ENCODE data around the gene CXCL11. TPM values are rescaled to one million over a fixed set of nuclear protein-coding genes. Genes with fewer than 3 reads are reported as not detected.
A peak's percentile ranks its signal among the peaks of the same experiment; 100 is the strongest.
"Not testable (repeated sequence)": the region's sequence is repeated elsewhere in the genome, so short reads cannot be mapped to it uniquely, and the experiment has no call there.

Gene CXCL11
- total RNA-seq, 2 experiments from 2014 or later = not detected

GRCh38 chr4:76042241-76042998 is 6.5 kb upstream of the CXCL11 start:
- not testable (repeated sequence) for H3K4me3 Mint-ChIP-seq, DNase-seq

DNA sequence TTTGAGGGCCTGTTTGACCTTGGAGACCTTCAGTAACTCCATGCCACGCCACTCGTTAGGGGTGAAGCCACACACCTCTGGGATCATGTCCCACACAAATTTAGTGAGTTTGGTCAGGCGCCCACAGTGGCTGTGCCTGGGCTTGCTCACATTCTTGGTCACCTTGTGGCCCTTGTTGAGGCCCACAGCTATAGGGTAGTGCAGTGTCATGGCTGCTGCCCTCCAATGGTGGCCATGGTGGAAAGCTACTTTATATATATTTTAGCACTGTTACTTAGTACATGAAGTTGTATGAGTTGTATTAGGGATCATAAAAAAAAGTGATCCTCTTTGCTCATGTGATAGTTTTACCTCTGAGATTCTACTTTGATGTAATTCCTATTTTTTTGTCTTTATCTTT is 985 bp upstream of the CXCL11 start:
- Mint-ChIP-seq H3K36me3 (ENCODE audit: low read depth) (no peaks in the 10 kb centered on the region), H3K27ac (no peak overlapping the region), H3K27me3 (ENCODE audit: low read depth) (peaks cover 4% of the 10 kb centered on the region), H3K4me1 (ENCODE audit: low read depth) (peaks cover 4% of the 10 kb centered on the region), H3K9me3 (no peaks in the 10 kb centered on the region), H3K4me3 (no peak overlapping the region)
- CTCF ChIA-PET = interaction anchor here (0.7 to 1.9 kb wide), 4 partner anchors 10 to 455 kb away, joined by 3 to 4 read pairs (median 4); no protein-coding TSS in a partner anchor
- intact Hi-C loops (cut with micrococcal nuclease) = no loop called here
- DNase-seq = no peak

More at GRCh38 chr4:76042241-76042998, 6.5 kb upstream of the CXCL11 start:
- H3K9me3 Mint-ChIP-seq; H3K27ac Mint-ChIP-seq; H3K27me3 Mint-ChIP-seq (ENCODE audit: low read depth); H3K36me3 Mint-ChIP-seq (ENCODE audit: low read depth): not testable (repeated sequence)
- CTCF ChIA-PET = interaction anchor here (1.1 kb wide), 1 partner anchor 48 kb away, joined by 4 read pairs; no protein-coding TSS in a partner anchor
- intact Hi-C loops (cut with micrococcal nuclease) = loop anchor here (1.0 kb wide), 4 partner anchors 14 to 30 kb away; partner anchors contain the start of gene CXCL10
- H3K4me1 Mint-ChIP-seq (ENCODE audit: low read depth) = peaks cover 13% of the 10 kb centered on the region

DNA sequence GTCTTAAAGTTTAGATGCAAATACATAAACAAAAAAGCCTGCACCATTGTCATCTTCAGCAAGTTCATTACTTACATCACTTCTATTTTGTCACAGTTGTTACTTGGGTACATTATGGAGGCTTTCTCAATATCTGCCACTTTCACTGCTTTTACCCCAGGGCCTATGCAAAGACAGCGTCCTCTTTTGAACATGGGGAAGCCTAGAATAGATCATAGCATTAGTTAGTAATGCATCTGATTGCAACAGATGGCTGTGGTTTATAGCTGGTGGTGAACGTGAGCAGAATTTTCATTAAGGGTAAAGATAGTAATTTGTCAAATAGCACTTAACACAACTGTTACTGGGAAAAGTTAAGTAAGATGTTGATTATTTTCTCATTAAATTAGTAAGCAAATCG is 729 bp downstream of the CXCL11 start:
- Mint-ChIP-seq H3K4me3 (no peak overlapping the region), H3K27me3 (ENCODE audit: low read depth) (peaks cover 3% of the 10 kb centered on the region), H3K9me3 (no peaks in the 10 kb centered on the region), H3K4me1 (ENCODE audit: low read depth) (no peaks in the 10 kb centered on the region), H3K27ac (no peak overlapping the region), H3K36me3 (ENCODE audit: low read depth) (no peaks in the 10 kb centered on the region)
- intact Hi-C loops (cut with micrococcal nuclease) = no loop called here
- CTCF ChIA-PET = interaction anchor here (1.3 to 1.5 kb wide), 2 partner anchors 16 to 36 kb away, joined by 3 to 4 read pairs; no protein-coding TSS in a partner anchor
- no peak for DNase-seq

DNA sequence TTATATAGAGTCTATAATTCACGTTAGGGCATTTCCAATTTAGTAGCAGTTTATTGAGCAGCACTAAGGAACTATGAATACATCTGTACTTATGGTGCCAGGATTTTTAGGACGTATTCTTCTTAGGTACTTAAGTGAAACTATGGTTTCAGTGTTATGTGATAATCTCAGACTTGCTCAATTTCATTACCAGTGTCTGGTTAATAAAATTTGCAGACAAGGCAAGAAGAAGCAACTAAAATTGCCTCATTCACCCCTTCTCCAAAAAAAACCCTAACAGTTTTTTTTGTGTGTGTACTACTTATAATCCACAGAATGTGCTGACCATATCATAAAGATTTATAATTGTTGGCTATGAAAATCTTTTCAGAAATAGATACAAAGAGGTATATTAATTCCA is 6.6 kb downstream of the CXCL11 start:
- DNase-seq = no peak
- H3K36me3 Mint-ChIP-seq (ENCODE audit: low read depth) = no peaks in the 10 kb centered on the region
- H3K9me3 Mint-ChIP-seq = no peaks in the 10 kb centered on the region
- intact Hi-C loops (cut with micrococcal nuclease) = no loop called here
- peaks cover 5% of the 10 kb centered on the region for H3K27me3 Mint-ChIP-seq (ENCODE audit: low read depth)
- CTCF ChIA-PET = no interaction called here
- H3K4me1 Mint-ChIP-seq (ENCODE audit: low read depth) = peaks cover 21% of the 10 kb centered on the region
- H3K27ac Mint-ChIP-seq = no peak overlapping the region
- no peak overlapping the region for H3K4me3 Mint-ChIP-seq

DNA sequence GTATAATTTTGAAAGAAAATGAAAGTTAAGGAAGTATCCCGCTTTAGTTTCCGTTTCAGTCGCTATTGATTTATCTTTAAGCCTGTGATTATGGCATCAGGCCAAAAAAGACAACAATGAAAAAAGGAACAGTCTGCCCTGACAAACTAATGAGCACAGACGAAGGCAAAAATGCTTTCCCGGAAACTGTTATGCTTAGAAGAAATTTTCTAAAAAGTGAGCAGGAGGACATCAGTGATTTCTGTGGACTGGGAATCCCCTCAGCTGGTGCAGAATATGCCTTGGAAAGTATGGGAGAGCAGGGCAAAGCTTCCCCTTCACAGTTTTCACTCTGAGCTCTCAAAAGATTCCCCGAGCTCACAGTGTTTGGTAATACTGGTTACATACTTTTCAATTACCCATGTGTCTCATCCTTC is 7.5 kb downstream of the CXCL11 start:
- Mint-ChIP-seq H3K27ac (no peak overlapping the region), H3K36me3 (ENCODE audit: low read depth) (no peaks in the 10 kb centered on the region), H3K27me3 (ENCODE audit: low read depth) (peaks cover 5% of the 10 kb centered on the region), H3K4me3 (peak overlapping the region; percentile 4), H3K4me1 (ENCODE audit: low read depth) (peaks cover 31% of the 10 kb centered on the region), H3K9me3 (no peaks in the 10 kb centered on the region)
- CTCF ChIA-PET = no interaction called here
- intact Hi-C loops (cut with micrococcal nuclease) = loop anchor here (1.0 kb wide), 1 partner anchor 14 kb away; no protein-coding TSS in a partner anchor
- DNase-seq = no peak

GRCh38 chr4:76024065-76024464 is 11.8 kb downstream of the CXCL11 start:
- no peak for DNase-seq
- H3K27me3 Mint-ChIP-seq (ENCODE audit: low read depth) = peaks cover 8% of the 10 kb centered on the region
- no peaks in the 10 kb centered on the region for H3K9me3 Mint-ChIP-seq
- H3K36me3 Mint-ChIP-seq (ENCODE audit: low read depth) = no peaks in the 10 kb centered on the region
- no peak overlapping the region for H3K4me3 Mint-ChIP-seq
- peaks cover 34% of the 10 kb centered on the region for H3K4me1 Mint-ChIP-seq (ENCODE audit: low read depth)
- CTCF ChIA-PET = interaction anchor here (0.6 to 1.4 kb wide), 4 partner anchors 26 to 50 kb away, joined by 3 to 9 read pairs (median 4); no protein-coding TSS in a partner anchor
- no peak overlapping the region for H3K27ac Mint-ChIP-seq
- intact Hi-C loops (cut with micrococcal nuclease) = loop anchor here (1.0 kb wide), 2 partner anchors 12 to 34 kb away; no protein-coding TSS in a partner anchor

- CTCF ChIA-PET = interaction anchor here (1.4 kb wide), 1 partner anchor 28 kb away, joined by 9 read pairs; no protein-coding TSS in a partner anchor
- no peaks in the 10 kb centered on the region for H3K36me3 Mint-ChIP-seq (ENCODE audit: low read depth)
- no peak for DNase-seq
- intact Hi-C loops (cut with micrococcal nuclease) = loop anchor here (1.0 kb wide), 1 partner anchor 19 kb away; no protein-coding TSS in a partner anchor
- no peak within 1 kb of the TSS for H3K27ac Mint-ChIP-seq
- no peak within 1 kb of the TSS for H3K4me3 Mint-ChIP-seq
- H3K27me3 Mint-ChIP-seq (ENCODE audit: low read depth) = peaks cover 8% of the 10 kb centered on the region
- no peaks in the 10 kb centered on the region for H3K9me3 Mint-ChIP-seq
- peaks cover 30% of the 10 kb centered on the region for H3K4me1 Mint-ChIP-seq (ENCODE audit: low read depth)
These were observed 12.5 kb downstream of the CXCL11 start, which contains the start of gene CXCL10 for GRCh38 chr4:76023389-76023788. Gene CXCL10, minus strand, starts transcription at chr4:76023497. Its CDS starts 66 bp downstream, at chr4:76023431.

DNA sequence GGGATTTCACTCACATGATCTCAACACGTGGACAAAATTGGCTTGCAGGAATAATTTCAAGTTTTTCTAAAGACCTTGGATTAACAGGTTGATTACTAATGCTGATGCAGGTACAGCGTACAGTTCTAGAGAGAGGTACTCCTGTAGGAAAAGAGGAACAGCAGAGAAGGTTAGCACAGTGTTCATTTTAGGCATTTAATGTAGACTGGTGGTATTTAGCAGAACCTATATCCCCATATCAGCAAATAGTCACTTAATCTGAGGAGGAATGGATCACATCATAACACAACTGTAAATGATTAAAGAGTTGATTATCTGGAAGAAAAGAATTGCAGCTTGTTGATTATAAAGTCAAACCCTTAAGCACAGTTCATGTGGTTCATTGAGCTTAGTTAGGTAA is 13.2 kb downstream of the CXCL11 start:
- Mint-ChIP-seq H3K4me3 (no peak overlapping the region), H3K9me3 (no peaks in the 10 kb centered on the region), H3K27me3 (ENCODE audit: low read depth) (peaks cover 8% of the 10 kb centered on the region), H3K4me1 (ENCODE audit: low read depth) (peaks cover 24% of the 10 kb centered on the region), H3K36me3 (ENCODE audit: low read depth) (no peaks in the 10 kb centered on the region), H3K27ac (no peak overlapping the region)
- intact Hi-C loops (cut with micrococcal nuclease) = loop anchor here (1.0 kb wide), 1 partner anchor 20 kb away; no protein-coding TSS in a partner anchor
- DNase-seq = no peak
- CTCF ChIA-PET = no interaction called here

- intact Hi-C loops (cut with micrococcal nuclease) = no loop called here
- Mint-ChIP-seq H3K9me3 (no peaks in the 10 kb centered on the region), H3K36me3 (ENCODE audit: low read depth) (no peaks in the 10 kb centered on the region), H3K4me1 (ENCODE audit: low read depth) (peaks cover 24% of the 10 kb centered on the region), H3K27ac (no peak overlapping the region), H3K27me3 (ENCODE audit: low read depth) (peaks cover 8% of the 10 kb centered on the region), H3K4me3 (no peak overlapping the region)
- CTCF ChIA-PET = interaction anchor here (1.6 kb wide), 1 partner anchor 22 kb away, joined by 4 read pairs; no protein-coding TSS in a partner anchor
- no peak for DNase-seq
These were observed 13.8 kb downstream of the CXCL11 start for GRCh38 chr4:76022031-76022430.

DNA sequence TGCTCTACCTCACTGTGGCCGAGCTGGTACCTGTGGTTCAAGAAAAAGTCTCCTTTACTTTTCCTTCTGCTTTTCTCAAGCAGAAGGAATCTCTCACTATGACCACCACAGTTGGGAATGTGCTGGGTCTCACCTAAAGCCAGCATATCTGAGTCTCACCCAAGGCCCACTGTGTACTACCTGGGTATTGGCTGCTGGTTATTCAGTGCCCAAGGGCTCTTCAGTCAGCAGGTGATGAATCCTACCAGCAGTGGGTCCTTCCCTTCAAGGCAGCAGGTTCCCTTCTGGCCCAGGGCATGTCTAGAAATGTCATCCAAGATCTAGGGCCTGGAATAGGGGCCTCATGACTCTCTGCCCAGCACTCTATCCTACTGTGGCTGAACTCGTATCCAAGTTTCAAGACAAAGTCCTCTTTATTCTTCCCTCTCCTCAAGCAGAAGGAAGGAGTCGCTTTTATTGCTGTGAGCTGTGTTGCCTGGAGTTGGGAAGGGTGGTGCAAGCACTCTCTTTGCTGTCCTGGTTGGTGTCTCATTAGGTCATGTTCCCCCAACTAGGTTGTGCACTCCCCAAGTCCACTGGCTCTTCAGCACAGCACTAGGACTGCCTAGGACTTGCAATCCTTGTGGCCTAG is 18.7 kb downstream of the CXCL11 start:
- Mint-ChIP-seq H3K9me3 (no peaks in the 10 kb centered on the region), H3K36me3 (ENCODE audit: low read depth) (no peaks in the 10 kb centered on the region), H3K27ac (no peak overlapping the region), H3K4me1 (ENCODE audit: low read depth) (peaks cover 3% of the 10 kb centered on the region), H3K4me3 (no peak overlapping the region), H3K27me3 (ENCODE audit: low read depth) (peaks cover 7% of the 10 kb centered on the region)
- intact Hi-C loops (cut with micrococcal nuclease) = no loop called here
- DNase-seq = no peak
- CTCF ChIA-PET = no interaction called here

DNA sequence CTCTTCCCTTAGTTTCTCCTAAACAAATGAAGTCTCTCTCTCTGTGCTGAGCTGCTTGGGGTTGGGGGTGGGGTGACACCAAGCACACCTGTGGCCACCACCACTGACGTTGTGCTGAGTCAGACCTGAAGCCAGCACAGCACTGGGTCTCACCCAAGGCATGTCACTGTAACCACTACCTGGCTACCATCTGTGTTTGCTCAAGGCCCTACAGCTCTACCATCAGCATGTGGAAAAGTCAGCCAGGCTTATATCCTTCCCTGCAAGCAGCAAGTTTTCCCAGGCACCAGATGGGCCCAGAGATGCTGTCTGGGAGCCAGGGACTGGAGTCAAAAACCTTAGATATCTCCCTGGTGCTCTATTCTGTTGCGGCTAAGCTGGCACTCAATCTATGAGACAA is 19.5 kb downstream of the CXCL11 start:
- H3K9me3 Mint-ChIP-seq = no peaks in the 10 kb centered on the region
- no peaks in the 10 kb centered on the region for H3K36me3 Mint-ChIP-seq (ENCODE audit: low read depth)
- H3K4me3 Mint-ChIP-seq = no peak overlapping the region
- DNase-seq = peak; percentile 40
- CTCF ChIA-PET = no interaction called here
- intact Hi-C loops (cut with micrococcal nuclease) = no loop called here
- H3K4me1 Mint-ChIP-seq (ENCODE audit: low read depth) = peaks cover 6% of the 10 kb centered on the region
- peaks cover 4% of the 10 kb centered on the region for H3K27me3 Mint-ChIP-seq (ENCODE audit: low read depth)
- H3K27ac Mint-ChIP-seq = no peak overlapping the region

GRCh38 chr4:76013540-76013939 is 22.3 kb downstream of the CXCL11 start:
- CTCF ChIA-PET = no interaction called here
- Mint-ChIP-seq H3K4me3 (no peak overlapping the region), H3K27ac (no peak overlapping the region), H3K9me3 (no peaks in the 10 kb centered on the region), H3K36me3 (ENCODE audit: low read depth) (no peaks in the 10 kb centered on the region), H3K4me1 (ENCODE audit: low read depth) (peaks cover 6% of the 10 kb centered on the region), H3K27me3 (ENCODE audit: low read depth) (peaks cover 7% of the 10 kb centered on the region)
- intact Hi-C loops (cut with micrococcal nuclease) = no loop called here
- no peak for DNase-seq

Measured in activated naive CD4-positive, alpha-beta T cell treated with anti-CD3 and anti-CD28 coated beads for 36 hours (primary cell).